Panc1 (cell line): ENCODE measurements around the gene C1QTNF4. TPM values are rescaled to one million over a fixed set of nuclear protein-coding genes. Genes with fewer than 3 reads are reported as not detected.

ENCODE experiments used
- ATAC-seq: fragments of 200-7000 bp; cut with Tn5 transposase; 2 replicates; pipeline ENCODE4 v1.9.1; 2020; ENCODE audit warnings: mild to moderate bottlenecking, moderate library complexity
- BruUV-seq: library from RNA; stranded (reverse); fragments of 400-500 nt; replicated peaks from 2 replicates; lab custom pipeline; 2021; lab: Mats Ljungman, UMichigan
- CTCF ChIA-PET: fragments of 300-600 bp; sonication (Branson Sonifier 250); formaldehyde crosslinking; loops from one replicate; lab custom pipeline; 2022; ENCODE audit warnings: antibody characterized with exemption; lab: Charles Lee
- POLR2A ChIA-PET: fragments of 300-600 bp; sonication (Branson Sonifier 250); formaldehyde crosslinking; loops from one replicate; lab custom pipeline; 2022; ENCODE audit warnings: antibody characterized with exemption; lab: Charles Lee
- DNase-seq: peaks from one replicate; pipeline ENCODE4 v3.0.0-alpha.2; 2010; ENCODE audit warnings: low read depth, low spot score
- H3K27ac ChIP-seq: 2 replicates; pipeline ENCODE4 v1.5.1; 2011; ENCODE audit warnings: mild to moderate bottlenecking, low read length, inconsistent platforms
- H3K27me3 ChIP-seq: fragments of 200-500 bp; sonication (Bioruptor generic); 2 replicates; pipeline ENCODE4 v1.6.0; 2014; ENCODE audit warnings: low read length, inconsistent platforms; ENCODE audit not compliant: control insufficient read depth, insufficient read depth
- H3K36me3 ChIP-seq: fragments of 200-500 bp; sonication (Bioruptor generic); 2 replicates; pipeline ENCODE4 v1.5.1; 2014; ENCODE audit warnings: inconsistent platforms, mild to moderate bottlenecking, low read length, moderate library complexity; ENCODE audit not compliant: control insufficient read depth, insufficient read depth
- H3K4me1 ChIP-seq: 2 replicates; pipeline ENCODE4 v1.5.1; 2011; ENCODE audit warnings: inconsistent platforms, mild to moderate bottlenecking, low read length, moderate library complexity; ENCODE audit not compliant: control insufficient read depth, insufficient read depth
- H3K4me3 ChIP-seq, 2 experiments: 2 replicates each; pipeline ENCODE4 v1.5.1; 2011 to 2012; ENCODE audit warnings: low read depth in 2 of 2, low read length in 2 of 2, mild to moderate bottlenecking in 2 of 2, inconsistent platforms in 1 of 2, moderate library complexity in 1 of 2
- H3K9me3 ChIP-seq: fragments of 200-500 bp; sonication (Bioruptor generic); 2 replicates; pipeline ENCODE4 v1.5.1; 2014; ENCODE audit warnings: low read depth, mild to moderate bottlenecking, inconsistent platforms, low read length, moderate library complexity; ENCODE audit not compliant: control insufficient read depth, insufficient read depth
- POLR2AphosphoS5 ChIP-seq: IDR thresholded peaks from 2 replicates; pipeline ENCODE4 v1.6.1; 2012; ENCODE audit warnings: mild to moderate bottlenecking, low read depth, low read length, moderate library complexity
- REST ChIP-seq, 2 experiments: IDR thresholded peaks; 2 replicates each; pipeline ENCODE4 v1.6.1; 2011 to 2012; ENCODE audit warnings: low read depth in 2 of 2, control low read depth in 1 of 2, low read length in 1 of 2, mild to moderate bottlenecking in 1 of 2, moderate library complexity in 1 of 2; ENCODE audit not compliant: insufficient read depth in 1 of 2
- SIN3A ChIP-seq: IDR thresholded peaks from 2 replicates; pipeline ENCODE4 v1.6.1; 2012; ENCODE audit warnings: low read depth, mild to moderate bottlenecking, low read length, moderate library complexity, borderline replicate concordance; ENCODE audit not compliant: insufficient read depth
- TCF7L2 ChIP-seq: IDR thresholded peaks from 2 replicates; pipeline ENCODE4 v1.6.1; 2011; ENCODE audit warnings: mild to moderate bottlenecking, low read depth, low read length, inconsistent platforms
- in situ Hi-C: cut with HindIII; loops from 2 replicates; pipeline ENCODE4 v1.10.0; 2016; ENCODE audit warnings: low sequenced_read_pairs, low pct_unique_long_range_greater_than_20kb
- intact Hi-C: fragments of 100-400 bp; cut with micrococcal nuclease; formaldehyde crosslinking; loops from one replicate; pipeline ENCODE4 v1.10.0; 2022; ENCODE audit not compliant: unreplicated experiment
- total RNA-seq: library from RNA; stranded (reverse); gene quantifications from one replicate; pipeline ENCODE4 v1.2.1, GENCODE V29; 2021; ENCODE audit not compliant: unreplicated experiment
- TF ChIP-seq, protein P1 (sequence below): fragments of 450-650 bp; IDR thresholded peaks from 2 replicates; pipeline ENCODE4 v1.5.1; 2017; ENCODE audit warnings: mild to moderate bottlenecking

Gene C1QTNF4
- total RNA-seq, 1 experiment from 2014 or later = not detected

DNA sequence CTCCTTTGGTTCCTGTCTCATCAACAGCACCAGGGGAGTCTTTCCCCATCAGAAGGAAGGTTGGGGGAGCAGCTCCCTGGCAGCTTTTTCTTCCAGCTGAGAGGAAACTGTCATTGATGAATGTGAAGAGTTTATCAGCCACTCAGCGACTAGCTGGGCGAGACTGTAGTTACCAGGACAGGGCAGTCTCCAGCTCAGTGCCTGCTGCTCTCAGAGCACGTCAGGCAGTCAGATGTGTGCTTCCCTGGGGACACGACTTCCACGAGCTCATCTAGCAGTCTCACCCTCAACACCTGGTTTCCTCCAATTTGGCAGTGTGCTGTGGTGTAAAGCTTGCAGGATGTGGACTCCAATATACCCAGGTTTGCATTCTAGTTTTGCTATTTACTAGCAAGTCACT lies 12.5 kb upstream of the C1QTNF4 start:
- no peaks in the 10 kb centered on the region for H3K4me1 ChIP-seq
- TF ChIP-seq POLR2AphosphoS5 = no peak
- TF ChIP-seq, protein P1, sequence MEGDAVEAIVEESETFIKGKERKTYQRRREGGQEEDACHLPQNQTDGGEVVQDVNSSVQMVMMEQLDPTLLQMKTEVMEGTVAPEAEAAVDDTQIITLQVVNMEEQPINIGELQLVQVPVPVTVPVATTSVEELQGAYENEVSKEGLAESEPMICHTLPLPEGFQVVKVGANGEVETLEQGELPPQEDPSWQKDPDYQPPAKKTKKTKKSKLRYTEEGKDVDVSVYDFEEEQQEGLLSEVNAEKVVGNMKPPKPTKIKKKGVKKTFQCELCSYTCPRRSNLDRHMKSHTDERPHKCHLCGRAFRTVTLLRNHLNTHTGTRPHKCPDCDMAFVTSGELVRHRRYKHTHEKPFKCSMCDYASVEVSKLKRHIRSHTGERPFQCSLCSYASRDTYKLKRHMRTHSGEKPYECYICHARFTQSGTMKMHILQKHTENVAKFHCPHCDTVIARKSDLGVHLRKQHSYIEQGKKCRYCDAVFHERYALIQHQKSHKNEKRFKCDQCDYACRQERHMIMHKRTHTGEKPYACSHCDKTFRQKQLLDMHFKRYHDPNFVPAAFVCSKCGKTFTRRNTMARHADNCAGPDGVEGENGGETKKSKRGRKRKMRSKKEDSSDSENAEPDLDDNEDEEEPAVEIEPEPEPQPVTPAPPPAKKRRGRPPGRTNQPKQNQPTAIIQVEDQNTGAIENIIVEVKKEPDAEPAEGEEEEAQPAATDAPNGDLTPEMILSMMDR = no peak
- no peak for TF ChIP-seq REST (IDR thresholded peaks at IDR 0.05; ENCODE audit: insufficient read depth in 1 of 2, low read depth in 2 of 2, low read length in 1 of 2)
- TF ChIP-seq SIN3A = no peak
- no peak for TF ChIP-seq TCF7L2
- CTCF ChIA-PET = no interaction called here
- BruUV-seq = no TSS peak
- no peak for ATAC-seq
- no peaks in the 10 kb centered on the region for H3K36me3 ChIP-seq
- POLR2A ChIA-PET = interaction anchor here (0.6 kb wide), 1 partner anchor 23 kb away, joined by 3 read pairs; no protein-coding TSS in a partner anchor
- in situ Hi-C loops = no loop called here
- intact Hi-C loops = no loop called here
- no peaks in the 10 kb centered on the region for H3K9me3 ChIP-seq
- H3K27ac ChIP-seq = no peak overlapping the region
- H3K4me3 ChIP-seq = no peak overlapping the region
- no peak for DNase-seq
- no peaks in the 10 kb centered on the region for H3K27me3 ChIP-seq

- Histone ChIP-seq H3K36me3 (no peaks in the 10 kb centered on the region), H3K9me3 (no peaks in the 10 kb centered on the region), H3K4me3 (no peak overlapping the region), H3K27ac (no peak overlapping the region), H3K27me3 (no peaks in the 10 kb centered on the region), H3K4me1 (no peaks in the 10 kb centered on the region)
- POLR2A ChIA-PET = no interaction called here
- CTCF ChIA-PET = no interaction called here
- no TSS peak for BruUV-seq
- TF ChIP-seq POLR2AphosphoS5 (no peak), TCF7L2 (no peak), SIN3A (no peak), REST (IDR thresholded peaks at IDR 0.05; ENCODE audit: insufficient read depth in 1 of 2, low read depth in 2 of 2, low read length in 1 of 2) (no peak)
- TF ChIP-seq, protein P1 = no peak
- in situ Hi-C loops (no loop called here), intact Hi-C loops (no loop called here)
- no peak for ATAC-seq
- no peak for DNase-seq
Observed at GRCh38 chr11:47605921-47606320, 11.7 kb upstream of the C1QTNF4 start.
